ENCODE results near the gene SECISBP2L.

The SECISBP2L gene

DNA sequence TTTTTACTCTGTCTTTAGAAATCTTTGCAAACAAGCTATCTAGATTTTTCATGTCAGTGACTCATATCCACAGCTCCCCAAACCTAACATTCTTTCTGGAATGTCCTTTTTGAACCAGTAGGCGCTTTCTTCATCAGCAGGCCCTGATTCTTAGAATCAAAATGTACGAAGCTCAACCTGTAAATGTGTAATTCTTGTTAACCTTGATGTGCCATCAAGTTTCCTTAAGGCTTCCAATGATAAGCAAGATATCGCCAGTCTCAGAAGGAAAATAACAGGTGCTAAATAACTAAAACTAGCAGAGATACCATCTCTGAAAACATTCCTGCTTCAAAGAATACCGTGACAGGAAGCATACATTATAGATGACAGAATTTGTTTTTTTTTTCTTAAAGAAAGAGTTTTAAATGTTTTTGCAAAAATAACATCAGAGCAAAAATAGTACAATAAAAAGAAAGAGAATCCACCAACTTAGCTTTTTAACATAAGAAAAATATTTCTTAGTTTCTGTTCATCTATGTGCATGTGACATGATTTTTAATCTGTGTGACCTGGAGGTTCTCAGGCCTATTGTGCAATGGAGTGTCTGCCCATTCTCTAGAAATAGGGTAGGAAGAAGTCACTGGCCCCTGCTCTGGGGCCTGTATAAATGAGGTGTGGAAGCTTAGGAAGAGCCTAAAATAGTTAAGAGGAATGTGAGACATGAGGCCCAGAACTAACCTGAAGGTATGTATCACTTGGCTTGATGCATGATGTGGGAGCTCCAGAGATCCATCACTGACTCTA, 14.7 kb upstream of the SECISBP2L start:
- no peak for DNase-seq (ENCODE audit: low read depth in 2 of 2, low spot score in 1 of 2)

DNA sequence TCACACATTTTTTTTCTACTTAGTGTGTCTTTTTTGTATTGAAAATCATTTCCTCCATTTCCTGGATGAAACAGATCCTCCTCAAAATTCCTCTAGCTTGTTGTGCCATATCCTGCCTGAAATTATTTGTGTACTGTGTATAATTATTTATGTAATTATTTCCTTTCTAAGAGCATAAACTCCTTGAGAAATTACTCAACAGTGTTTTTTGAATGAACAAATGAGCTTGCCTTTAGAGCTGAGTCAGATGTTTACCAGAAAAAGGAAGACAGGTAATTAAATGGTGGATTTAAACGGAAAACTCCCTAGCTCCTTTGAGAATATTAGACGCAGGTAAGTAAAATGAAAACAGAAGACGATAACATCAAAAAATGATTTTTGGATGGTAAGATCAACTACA, 13.2 kb upstream of the SECISBP2L start:
- DNase-seq (ENCODE audit: low read depth in 2 of 2, low spot score in 1 of 2), result no peak

DNA sequence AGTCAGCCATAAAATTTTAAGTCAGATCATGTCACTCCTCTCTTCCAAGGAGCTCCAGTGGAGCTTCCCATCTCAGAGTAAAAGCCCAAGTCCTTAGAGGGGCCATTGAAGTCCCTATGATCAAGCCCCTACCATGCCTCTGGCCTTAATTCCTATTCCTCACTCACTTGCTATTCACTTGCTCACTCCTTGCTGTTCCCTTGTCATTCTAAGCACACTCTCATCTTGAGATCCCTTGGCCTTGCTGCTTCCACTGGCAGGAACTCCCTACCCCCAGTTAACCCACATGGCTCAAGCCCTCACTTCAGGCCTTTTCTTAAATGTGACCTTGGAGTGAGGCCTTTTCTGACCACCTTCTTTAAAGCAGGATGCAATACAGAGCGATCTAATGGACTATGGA, 12.3 kb upstream of the SECISBP2L start:
- no peak for DNase-seq (ENCODE audit: low read depth in 2 of 2, low spot score in 1 of 2)

DNA sequence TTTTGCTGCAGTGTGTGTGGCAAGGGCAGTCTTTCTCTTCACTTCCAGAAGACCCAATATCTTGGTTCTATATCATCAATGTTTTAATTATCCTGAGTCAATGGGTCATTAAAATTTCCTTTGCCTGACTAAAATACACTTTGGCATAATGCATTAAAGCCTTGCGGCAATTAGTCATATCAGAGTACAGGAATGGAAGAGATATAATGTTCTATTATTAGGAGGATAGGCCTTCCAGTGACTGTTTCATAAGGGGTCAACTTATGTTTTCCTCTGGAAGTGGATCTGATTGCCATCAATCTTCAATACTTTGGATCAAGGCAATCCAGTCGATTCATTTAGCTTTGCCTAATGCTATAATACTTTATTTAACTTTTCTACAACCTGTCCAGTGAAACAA, 9.4 kb upstream of the SECISBP2L start:
- DNase-seq (ENCODE audit: low read depth in 2 of 2, low spot score in 1 of 2), result no peak

DNA sequence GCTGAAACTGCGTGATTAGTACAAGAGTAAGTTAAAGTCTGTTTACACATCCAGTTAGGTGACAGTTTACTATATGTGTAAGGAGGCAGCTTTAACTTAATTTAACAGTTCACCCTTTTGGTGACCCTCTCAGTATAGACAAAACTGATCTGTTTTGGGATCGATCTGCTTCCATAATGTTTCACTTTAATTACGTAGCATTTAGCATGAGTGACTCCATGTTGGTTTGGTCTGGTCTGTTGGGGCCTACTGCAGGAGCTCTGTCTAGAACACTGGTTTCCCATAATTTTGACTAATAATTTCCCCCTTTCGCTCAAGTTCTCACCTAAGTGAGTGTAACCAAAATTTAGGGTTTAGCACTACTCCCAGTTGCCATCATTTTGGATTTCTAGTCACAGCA, 6.4 kb upstream of the SECISBP2L start:
- no peak for DNase-seq (ENCODE audit: low read depth in 2 of 2, low spot score in 1 of 2)

DNA sequence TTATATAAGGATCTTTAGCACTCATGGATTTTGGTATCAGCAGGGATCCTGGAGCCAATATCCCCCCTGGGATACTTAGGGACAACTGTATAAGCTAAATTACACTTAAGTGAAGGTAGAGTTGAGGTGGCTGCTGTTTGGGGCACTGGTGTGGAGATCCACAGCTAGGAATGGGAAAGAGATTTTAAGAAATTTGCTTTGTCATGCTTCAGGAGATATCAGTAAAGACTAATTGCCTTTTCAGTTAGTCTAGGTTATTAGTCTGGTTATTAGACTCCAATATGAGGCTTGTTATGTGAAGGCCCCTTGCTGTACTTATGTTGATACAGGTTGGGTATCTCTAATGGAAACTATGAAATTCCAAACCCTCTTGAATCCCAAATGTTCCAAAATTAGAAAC, 1.2 kb upstream of the SECISBP2L start:
- DNase-seq (ENCODE audit: low read depth in 2 of 2, low spot score in 1 of 2), result no peak

DNA sequence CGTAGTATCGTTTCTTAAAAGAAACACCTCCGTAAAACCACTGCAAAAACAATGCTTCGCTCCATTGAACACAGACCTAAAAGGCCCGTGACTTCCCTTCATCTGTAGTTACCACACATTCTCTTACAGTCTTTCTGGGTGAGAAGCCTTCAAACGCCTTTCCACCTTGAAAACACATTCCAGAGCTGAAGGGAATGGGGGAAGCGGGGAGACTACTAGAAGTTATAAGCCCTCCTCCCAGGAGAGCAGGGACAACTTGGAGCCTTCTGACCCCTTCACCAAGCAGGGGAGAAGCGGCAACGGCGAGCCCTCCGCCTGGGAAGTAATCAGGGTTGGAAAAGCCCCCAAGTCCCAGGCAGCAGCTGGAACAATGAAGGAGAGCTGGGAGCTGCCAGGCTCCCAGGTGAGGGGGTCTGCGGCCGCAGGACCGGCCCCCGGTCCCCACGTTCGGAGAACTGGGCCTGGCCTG, 461 bp downstream of the SECISBP2L start:
- DNase-seq (ENCODE audit: low read depth in 2 of 2, low spot score in 1 of 2), result no peak

DNA sequence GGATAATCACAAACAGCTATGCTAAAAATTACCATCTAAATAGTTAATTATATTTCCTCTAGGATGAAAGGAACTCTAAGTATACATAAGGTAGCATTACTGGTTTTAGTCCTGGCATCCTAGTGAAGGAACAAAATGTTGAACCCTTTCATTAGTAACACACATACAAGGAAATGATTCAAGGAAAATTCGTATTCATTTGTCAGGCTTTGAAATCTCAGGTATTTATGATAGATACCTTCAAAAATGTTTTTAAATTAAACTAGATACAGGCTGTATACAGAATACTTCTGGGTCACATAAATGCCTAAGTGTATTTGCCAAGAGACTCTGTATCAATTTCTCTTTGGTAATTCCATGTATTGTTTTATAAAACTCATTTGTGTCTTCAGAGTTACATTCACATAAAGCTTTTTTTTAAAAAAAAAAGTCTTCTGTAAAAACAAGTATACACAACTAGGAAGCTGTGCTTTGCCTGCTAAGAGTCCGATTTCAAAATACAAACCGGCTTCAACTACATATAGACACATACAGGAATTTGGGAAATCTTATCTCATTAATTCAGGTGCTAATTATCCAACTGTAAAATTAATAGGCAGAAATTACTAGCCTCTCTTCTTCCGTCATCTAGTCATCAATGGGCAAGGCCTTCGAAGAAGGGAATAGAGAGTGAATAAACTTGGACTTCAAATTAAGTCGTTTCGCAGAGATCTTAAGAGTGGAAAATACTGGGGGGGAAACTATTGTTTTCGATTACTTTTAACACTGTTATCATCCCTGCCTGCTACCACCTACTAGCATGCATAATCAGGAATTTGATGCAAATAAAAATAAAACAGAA, 1.3 kb downstream of the SECISBP2L start:
- DNase-seq (ENCODE audit: low read depth in 2 of 2, low spot score in 1 of 2), result no peak

DNA sequence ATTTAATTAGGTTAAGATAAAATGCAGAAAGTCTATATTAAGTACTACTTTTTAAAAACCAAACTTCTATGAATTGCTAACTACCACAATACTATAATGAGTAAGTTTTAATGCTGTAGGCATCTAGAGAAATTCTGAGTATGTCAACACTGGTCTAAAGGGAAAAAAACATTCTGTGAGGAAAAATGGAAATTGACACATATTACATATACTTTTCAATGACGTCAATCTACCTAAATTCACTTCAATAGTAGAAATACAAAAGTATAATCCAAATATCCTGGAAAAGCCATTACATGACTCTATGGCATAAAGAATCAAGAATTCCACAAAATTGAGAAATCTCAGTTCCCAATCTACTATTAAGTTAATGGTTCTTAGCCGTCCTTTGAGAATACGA, 2.2 kb downstream of the SECISBP2L start:
- no peak for DNase-seq (ENCODE audit: low read depth in 2 of 2, low spot score in 1 of 2)

DNA sequence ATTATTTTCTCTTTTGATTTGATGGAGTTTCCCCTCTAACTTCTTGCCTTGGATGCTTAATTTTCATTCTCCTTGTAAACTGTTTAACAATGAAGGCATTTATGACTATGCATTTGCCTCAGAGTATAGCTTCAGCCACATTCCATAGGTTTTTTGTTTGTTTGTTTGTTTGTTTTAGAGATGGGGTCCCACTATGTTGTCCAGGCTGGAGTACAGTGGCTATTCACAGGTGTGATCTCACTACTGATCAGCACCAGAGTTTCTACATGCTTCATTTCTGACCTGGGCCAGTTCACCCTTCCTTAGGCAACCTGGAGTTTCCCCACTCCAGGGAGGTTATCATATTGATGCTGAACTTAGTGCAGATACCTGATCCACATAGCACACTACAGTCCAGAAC, 4.1 kb downstream of the SECISBP2L start:
- DNase-seq (ENCODE audit: low read depth in 2 of 2, low spot score in 1 of 2), result no peak

DNA sequence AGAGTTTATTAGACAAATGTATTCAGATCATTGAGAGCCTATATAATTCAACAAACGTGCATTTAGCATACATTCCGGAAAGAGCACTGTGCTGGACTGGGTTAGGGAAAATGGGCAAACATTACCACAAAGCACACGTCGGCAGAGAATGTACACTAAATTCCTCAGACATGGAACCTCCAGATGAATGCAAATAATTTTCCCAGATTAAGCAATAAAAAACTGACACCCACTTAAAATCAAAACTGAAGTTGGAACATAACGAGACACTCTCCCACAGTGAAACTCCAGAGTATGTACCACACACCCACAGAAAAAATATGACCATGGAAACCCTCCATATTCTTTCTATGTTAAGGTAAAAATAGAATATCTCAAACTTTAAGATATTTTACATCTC, 4.8 kb downstream of the SECISBP2L start:
- no peak for DNase-seq (ENCODE audit: low read depth in 2 of 2, low spot score in 1 of 2)

DNA sequence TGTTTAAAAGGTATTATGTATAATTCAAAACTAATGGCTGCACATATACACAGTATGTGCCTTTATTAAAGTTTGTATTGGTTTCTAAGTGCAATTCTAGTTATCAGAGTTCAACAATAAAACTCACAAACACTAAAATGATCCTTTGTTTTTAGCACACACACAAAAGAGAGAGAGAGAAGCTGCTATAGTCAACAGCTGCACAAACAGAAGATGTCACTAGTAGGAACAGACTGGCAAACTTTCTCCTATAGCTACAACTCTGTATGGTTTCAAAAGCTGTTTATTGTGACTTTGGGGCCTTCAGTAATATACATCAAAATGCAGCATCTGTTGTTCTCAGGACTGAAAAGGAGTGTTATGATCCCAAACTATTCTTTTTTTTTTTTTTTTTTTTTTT, 6.1 kb downstream of the SECISBP2L start:
- no peak for DNase-seq (ENCODE audit: low read depth in 2 of 2, low spot score in 1 of 2)

DNA sequence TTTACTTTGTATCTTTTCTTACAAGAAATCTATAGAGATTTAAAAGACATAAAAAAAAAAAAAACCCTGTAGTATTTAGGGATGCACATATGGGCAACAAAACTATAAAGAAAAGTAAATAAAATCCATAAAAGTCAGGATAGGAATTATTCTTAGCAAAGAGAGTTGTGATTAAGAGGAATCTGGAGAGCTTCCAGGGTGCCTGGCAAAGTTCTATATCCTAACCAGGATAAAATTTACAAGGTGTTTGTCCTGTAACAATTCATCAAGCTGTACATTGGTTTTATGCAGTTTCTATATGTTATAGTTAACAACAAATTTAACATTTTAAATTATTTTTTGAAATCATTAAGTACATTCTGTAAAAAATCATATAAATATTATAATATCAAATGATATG, 7.9 kb downstream of the SECISBP2L start:
- DNase-seq (ENCODE audit: low read depth in 2 of 2, low spot score in 1 of 2), result no peak

DNA sequence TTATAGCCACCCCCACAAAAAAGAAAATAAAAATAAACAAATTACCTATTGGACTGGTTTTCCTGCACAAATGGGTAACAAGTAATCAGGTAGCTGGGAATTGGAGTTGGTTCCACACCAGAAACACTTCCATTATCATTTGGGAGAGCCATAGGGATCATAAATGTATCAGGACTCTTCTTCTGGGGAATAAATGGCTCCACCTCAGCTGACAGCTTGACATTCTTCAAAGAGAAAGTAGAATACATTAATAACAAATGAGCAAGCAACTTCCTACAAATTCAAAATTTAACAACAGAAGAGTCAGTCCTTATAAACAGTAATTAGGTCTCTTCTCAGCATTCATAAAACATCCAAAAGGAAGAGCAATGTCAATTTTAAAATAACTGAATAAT, 8.7 kb downstream of the SECISBP2L start:
- no peak for DNase-seq (ENCODE audit: low read depth in 2 of 2, low spot score in 1 of 2)

DNA sequence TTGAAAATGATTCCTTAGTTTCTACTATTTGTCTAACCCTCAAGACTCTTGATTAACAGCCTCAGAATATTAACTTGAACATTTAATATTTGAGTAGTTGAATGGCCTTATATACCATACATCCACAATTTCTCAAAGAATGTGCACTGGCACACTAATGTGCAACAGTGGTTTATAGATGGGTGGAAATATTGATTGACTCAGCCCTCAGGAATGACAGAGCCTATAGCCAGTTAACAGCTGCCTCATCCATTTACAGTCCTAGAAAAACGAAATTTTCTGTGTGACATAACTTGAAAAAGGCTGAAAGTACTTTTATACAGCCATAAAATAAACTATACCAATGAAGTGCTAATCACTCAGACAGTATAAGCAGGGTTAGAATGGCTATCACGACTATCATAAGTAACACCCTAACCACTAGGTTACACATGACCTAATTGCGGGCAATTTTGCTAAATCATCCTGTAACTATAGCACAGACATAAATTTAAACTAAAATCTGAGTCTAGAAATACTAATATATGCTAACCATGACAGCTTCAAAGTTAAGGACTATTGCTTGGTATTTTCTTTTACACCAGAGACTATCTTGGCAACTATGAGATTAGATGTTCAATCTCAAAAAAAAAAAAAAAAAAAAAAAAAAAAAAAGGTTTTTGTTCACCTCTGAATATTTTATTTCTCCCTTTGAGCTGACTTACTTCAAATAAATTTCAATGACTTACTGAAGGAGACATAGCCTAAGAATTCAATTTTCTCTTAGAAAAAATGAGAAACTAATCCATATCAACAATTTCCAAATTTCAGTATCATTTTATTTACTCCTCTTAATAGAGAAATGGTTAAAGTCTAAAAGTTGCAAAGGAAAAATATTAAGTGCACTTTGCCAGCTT, 9.3 kb downstream of the SECISBP2L start:
- no peak for DNase-seq (ENCODE audit: low read depth in 2 of 2, low spot score in 1 of 2)

DNA sequence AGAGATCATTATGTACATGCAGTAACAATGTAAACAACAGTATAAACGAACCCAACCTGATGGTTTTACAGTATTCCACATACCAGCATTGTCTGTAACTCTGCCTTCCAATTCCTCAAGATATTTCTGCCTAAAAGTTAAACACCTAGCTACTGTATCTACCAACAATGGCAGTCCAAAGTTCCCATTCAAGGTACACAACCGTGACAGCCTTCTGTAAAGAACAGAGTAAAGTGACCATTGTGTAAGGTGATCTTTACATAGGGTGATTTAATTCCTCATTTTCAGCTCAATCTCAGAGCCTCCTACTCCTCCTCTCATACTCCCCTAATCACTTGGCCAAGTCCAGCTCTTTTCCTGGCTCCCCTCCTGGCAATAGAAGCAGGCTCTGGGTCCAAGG, 10.4 kb downstream of the SECISBP2L start:
- no peak for DNase-seq (ENCODE audit: low read depth in 2 of 2, low spot score in 1 of 2)

DNA sequence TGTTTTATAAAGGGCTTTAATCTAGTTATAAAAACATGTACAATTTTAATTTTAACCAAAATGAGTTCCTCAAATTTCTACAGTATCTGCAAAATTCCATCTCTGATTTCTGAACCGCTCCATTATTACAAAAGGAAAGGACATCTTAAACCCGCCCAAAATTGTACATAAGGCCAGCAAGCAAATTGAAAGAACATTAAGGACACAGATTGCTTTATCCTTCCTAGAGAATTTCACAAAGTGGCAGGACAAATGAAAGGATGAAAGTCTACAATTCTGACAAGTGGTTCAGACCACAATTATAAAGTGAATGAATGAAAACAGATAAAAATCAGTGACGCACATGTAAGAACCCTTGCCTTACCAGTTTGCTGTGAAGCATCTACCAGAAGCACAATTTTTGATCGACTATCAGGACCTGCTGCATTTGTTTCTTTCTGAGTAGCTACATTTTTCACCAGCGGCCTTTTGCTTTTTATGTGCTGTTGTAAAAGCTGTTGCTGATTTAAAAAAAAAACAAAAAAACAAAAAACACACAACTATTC, 13.6 kb downstream of the SECISBP2L start:
- DNase-seq (ENCODE audit: low read depth in 2 of 2, low spot score in 1 of 2), result no peak

DNA sequence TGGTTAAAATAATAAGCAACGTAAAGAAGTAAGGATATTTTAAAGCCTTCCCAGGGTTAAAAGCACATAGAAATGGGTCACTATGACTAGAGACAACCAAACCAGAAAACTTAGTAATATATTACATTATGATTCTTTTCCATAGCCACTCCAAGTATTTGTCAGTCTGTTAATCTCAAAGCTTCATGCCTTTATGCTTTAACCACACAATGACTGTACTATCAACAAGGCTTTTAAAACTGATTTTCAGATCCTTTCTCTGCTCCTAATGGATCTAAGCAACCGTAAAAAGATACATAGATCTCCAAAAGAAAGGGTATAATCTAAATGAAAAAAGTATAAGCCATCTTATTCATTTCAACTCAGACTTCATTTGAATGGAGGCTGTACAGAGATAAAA, 14.4 kb downstream of the SECISBP2L start:
- no peak for DNase-seq (ENCODE audit: low read depth in 2 of 2, low spot score in 1 of 2)

DNA sequence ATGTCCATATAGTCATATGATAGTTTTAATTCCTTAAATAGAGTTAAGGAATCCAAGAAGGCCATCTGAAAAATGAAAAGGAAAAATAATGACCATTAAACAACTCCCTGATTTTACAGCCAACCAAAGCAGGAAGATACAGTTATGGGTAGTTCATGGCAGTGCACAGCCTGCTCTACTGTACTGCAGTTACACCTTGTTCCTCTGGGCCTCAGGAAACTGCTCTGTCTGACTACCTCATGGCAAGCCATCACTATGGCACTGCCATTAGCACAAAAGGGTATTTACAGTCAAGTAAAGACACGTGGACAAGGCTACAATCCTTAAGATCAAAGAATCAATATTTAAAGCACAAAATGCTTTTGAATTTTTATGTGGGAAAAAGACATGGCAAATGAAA, 19.5 kb downstream of the SECISBP2L start:
- DNase-seq (ENCODE audit: low read depth in 2 of 2, low spot score in 1 of 2), result no peak

DNA sequence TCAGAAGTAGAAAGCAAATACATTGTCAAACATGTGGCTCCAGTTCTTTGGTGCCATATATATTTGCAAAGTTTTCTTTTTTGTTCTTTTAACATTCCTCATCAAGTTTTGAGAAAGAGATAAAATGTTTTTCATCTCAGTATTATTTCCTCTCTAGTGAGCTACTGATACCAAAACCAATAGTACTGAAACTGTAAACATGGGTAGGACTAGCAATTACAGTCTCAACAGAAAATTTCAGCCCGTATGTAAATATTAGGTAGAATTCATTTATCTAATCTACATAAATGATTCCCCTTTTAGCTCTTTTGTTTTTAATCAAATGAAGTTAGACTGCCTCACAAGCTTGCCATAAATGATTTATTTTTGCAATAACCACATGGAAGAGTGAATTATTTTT, 21.4 kb downstream of the SECISBP2L start:
- no peak for DNase-seq (ENCODE audit: low read depth in 2 of 2, low spot score in 1 of 2)

DNA sequence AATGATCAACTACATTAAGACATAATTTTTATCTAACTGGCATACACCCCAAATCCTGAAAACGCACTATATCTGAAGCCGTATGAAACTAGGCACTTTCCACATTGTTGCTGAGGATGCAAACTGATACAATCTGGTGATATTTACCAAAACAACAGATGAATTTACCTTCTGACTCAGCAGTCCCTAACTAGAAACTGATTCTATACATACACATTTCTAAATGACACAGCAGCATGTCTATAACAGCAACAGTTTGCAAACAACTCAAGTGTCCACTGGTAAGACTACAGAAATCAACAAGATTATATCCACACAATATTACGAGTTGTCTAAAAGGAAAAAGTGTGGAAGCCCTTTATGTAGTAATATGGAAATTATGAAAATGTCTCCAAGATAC, 22.9 kb downstream of the SECISBP2L start:
- no peak for DNase-seq (ENCODE audit: low read depth in 2 of 2, low spot score in 1 of 2)
